MM.1S (cell line): ENCODE results near the gene ATAD3A.

Experiments used
- EZH2 ChIP-seq: fragments of 300-600 bp; sonication (generic); optimal IDR thresholded peaks from 2 replicates; pipeline ENCODE3; 2017; ENCODE audit warnings: low read depth, mild to moderate bottlenecking, antibody characterized with exemption, low read length, mixed read lengths
- EZH2phosphoT487 ChIP-seq: fragments of 300-600 bp; sonication (generic); IDR thresholded peaks from 2 replicates; pipeline ENCODE4 v1.6.1; 2018; ENCODE audit warnings: antibody characterized with exemption, low read length
- TF ChIP-seq, protein P1 (sequence below): fragments of 300-600 bp; sonication (generic); IDR thresholded peaks from 2 replicates; pipeline ENCODE4 v1.5.1; 2016; ENCODE audit warnings: antibody characterized with exemption, low read length, mixed read lengths

- TF ChIP-seq, protein P1, sequence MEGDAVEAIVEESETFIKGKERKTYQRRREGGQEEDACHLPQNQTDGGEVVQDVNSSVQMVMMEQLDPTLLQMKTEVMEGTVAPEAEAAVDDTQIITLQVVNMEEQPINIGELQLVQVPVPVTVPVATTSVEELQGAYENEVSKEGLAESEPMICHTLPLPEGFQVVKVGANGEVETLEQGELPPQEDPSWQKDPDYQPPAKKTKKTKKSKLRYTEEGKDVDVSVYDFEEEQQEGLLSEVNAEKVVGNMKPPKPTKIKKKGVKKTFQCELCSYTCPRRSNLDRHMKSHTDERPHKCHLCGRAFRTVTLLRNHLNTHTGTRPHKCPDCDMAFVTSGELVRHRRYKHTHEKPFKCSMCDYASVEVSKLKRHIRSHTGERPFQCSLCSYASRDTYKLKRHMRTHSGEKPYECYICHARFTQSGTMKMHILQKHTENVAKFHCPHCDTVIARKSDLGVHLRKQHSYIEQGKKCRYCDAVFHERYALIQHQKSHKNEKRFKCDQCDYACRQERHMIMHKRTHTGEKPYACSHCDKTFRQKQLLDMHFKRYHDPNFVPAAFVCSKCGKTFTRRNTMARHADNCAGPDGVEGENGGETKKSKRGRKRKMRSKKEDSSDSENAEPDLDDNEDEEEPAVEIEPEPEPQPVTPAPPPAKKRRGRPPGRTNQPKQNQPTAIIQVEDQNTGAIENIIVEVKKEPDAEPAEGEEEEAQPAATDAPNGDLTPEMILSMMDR = no peak
- no peak for TF ChIP-seq EZH2
- no peak for TF ChIP-seq EZH2phosphoT487
Measured at GRCh38 chr1:1578371-1578940, 66.5 kb downstream of the ATAD3A start.
